D721Med (cell line): ENCODE results near the gene SEPTIN10.

Experiments used
- DNase-seq: peaks from one replicate; pipeline ENCODE4 v3.0.0; 2011; ENCODE audit warnings: low spot score; ENCODE audit not compliant: insufficient read length
- FAIRE-seq: peaks from 2 replicates; lab custom pipeline; 2011; peaks lifted over from hg19 to GRCh38; lab: Jason Lieb, UNC
- CTCF ChIP-seq: IDR thresholded peaks from 2 replicates; pipeline ENCODE4 v1.5.1; 2012; ENCODE audit warnings: mild to moderate bottlenecking, control low read depth; ENCODE audit not compliant: insufficient read depth; ENCODE audit errors: missing control alignments

Gene SEPTIN10

DNA sequence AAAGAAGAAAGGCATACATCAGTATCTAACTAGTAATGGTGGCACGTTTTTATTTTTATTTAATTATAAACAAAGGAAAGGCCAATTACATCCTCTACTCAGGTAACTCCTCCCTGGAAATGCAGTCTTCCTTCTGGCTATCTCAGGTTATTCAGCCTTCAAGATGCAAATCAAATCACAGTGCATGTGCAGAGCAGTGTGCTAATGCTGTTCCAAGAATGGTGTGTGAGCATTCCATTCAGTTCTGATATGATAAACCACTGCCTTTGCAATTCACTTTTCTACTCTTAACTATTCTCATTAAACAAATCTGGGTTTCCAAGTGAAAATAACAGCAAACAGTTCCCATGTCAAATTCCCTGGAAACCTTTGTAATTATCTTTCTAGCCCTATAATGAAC lies 38.4 kb downstream of the SEPTIN10 start:
- no peak for FAIRE-seq
- TF ChIP-seq CTCF, result no peak
- no peak for DNase-seq

DNA sequence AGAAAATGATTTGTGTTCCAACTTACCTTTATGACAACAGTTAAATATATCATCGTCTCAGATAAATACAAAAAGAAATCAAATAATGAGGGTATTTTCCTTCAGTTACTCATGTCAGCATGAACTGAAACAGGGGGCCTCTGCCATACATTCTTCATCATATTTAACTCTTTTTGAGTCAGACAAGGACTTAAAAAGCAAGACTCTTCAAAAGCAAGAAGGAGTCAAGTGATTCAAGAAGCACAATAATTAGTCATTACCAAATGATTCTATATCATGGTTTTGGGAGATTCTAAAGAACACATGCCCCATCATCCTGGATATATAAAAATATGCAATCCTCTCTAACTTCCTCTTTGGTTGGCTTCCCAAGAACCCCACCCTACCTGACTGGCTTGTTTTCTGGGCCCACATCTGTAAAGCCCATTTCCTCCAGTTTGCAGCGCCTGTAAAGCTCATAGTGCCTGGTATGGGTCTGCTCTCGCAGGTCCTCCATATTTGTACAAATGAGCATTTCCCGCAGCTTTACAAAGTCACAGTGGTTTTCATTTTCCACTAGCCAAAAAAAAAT lies 49.7 kb downstream of the SEPTIN10 start:
- TF ChIP-seq CTCF, result no peak
- DNase-seq, result no peak

DNA sequence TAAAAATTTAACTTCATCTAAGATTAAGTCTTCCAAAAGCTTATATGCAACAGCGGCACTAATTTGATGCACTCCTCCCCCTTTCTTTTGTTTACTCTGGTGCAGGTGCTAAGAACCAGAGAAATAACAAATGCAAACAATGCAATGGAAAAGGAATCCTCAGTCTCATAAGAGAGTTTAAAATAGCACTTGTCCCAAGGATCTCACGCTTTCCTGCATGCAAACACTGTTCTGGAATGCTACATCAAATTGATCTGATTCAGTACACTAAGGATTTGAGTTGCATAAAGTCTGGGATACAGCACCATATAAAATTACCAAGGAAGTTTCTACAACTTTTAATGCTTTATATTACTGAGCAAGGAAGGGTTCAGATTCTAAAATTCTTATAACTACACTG lies 50.5 kb downstream of the SEPTIN10 start:
- no peak for FAIRE-seq
- no peak for TF ChIP-seq CTCF
- no peak for DNase-seq

More for the DNA sequence above, 49.7 kb downstream of the SEPTIN10 start:
- no peak for FAIRE-seq

GRCh38 chr2:109562421-109562820 lies 51.3 kb downstream of the SEPTIN10 start:
- DNase-seq, result no peak
- TF ChIP-seq CTCF, result no peak
- no peak for FAIRE-seq

DNA sequence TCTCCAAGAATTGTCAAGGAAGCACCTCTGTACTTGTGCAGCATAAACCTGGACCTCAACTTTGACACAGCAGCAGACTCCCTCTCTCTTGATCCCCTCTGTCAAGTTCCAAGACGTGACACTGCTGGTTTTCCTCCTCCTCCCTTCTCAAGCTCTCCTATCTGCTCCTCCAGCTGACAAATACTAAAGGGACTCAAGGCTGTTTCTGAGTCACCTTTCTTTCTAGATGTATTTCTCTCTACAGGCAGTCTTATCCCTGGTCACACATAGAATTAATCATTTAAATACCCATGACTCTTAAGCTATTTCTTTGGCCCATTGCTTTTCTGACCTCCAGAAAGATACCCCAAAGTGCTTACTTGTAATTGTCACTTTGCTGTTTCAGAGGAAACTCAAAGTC lies 53.5 kb downstream of the SEPTIN10 start:
- no peak for TF ChIP-seq CTCF
- no peak for DNase-seq
- FAIRE-seq, result no peak

DNA sequence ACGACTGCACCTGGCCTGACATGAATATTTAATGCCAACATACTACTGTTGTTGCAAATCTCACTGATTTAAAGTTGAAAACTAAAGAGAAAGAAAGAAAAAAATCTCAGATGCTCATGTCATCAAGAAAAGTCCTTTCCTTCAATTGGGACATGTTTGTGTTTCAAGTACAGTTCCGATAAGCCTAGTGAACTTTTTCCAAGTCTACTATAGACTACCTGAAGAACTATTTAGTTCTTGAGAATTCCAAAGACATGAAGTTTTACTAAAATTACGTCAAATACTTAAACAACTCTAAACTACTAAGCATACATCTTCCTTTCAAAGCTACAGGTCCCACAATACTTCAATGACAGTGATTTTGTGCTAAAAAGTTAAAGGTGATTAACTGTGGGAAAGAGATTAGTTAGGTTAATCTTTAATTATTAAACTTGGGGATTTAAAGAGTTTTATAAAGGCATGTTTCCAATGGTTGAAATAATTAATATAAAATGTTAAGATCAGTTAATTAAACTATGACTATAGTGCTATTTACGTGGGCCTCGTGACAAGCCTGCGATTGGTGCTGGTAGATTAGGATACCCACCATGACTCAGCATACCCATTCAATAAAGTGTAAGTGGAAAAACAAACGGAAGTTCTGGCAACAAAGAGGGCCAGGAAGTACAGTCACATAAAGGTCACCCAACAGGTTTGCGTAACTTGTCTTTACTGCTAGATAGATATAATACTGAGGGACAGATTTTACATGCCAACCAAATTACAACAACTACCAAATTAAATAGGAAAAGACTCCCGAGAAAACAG lies 55.5 kb downstream of the SEPTIN10 start:
- FAIRE-seq (no peak), DNase-seq (no peak)
- no peak for TF ChIP-seq CTCF

GRCh38 chr2:109557309-109557708 lies 56.5 kb downstream of the SEPTIN10 start:
- FAIRE-seq (no peak), DNase-seq (no peak)
- TF ChIP-seq CTCF, result no peak
